Measurements from ENCODE around the gene FREY1.

The FREY1 gene, protein sequence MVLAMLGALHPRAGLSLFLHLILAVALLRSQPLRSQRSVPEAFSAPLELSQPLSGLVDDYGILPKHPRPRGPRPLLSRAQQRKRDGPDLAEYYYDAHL

GRCh38 chr11:45906965-45907611, at the start of gene FREY1:
Gene FREY1 (minus strand): TSS chr11:45907271. CDS start chr11:45907245, 26 bp downstream.
- DNase-seq: no peak

DNA sequence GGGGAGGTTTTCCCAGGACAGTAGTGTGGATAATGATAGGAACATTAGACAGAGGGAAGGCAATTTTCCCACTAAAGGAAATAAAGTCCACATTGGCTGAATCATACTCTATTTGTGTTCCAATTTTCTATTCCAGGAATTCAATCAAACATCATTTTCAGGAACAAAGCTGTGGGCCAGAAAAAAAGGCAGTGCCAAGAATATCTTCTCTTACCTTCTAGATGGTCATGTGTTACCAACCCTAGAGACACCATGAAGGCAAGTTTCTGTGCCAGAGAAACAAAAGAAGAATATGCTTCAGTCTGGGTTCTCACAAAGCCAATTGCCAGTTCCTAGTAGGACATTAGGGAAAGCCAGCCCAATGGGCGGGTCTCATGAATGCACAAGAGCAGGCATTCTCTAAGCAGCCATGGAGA, 42.9 kb upstream of the FREY1 start:
- no peak for DNase-seq

DNA sequence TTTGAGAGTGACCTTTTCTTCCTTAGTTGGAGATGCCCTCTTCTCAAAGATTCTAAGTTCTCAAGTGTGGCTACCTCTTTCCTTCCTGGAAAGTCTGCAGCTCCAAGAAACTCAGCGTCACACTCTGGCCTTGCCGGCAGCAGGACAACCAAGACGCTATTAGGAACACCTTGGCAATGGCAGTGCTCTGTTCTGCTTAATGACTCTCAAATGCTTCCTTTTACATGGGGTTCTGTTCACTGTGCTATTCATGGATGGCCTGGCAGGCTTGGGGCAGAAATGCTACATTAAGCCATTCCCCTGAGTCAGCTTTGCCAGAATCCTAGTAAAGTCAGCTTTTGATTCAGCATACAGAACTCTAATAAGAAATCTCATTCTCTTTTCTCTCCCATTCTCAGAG, 41.3 kb upstream of the FREY1 start:
- DNase-seq: no peak

DNA sequence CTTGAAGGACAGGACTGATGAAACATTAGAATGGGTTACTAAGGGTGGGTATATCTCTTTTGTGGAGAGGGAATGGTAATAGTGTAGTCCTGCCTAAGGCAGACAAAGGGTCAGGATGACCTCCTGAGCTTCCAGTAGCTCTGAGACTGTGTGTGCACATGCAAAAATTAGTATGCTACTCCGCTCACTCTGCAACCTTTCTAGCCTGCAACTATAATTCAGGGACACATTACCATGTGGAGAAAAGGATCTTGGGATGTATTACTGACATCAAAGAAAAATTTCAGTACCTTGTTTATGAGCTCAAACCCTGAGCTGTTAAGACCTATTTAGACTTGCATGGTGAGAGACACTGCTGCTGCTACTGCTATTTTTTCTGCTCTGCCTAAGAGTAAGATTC, 40.8 kb upstream of the FREY1 start:
- DNase-seq: no peak

DNA sequence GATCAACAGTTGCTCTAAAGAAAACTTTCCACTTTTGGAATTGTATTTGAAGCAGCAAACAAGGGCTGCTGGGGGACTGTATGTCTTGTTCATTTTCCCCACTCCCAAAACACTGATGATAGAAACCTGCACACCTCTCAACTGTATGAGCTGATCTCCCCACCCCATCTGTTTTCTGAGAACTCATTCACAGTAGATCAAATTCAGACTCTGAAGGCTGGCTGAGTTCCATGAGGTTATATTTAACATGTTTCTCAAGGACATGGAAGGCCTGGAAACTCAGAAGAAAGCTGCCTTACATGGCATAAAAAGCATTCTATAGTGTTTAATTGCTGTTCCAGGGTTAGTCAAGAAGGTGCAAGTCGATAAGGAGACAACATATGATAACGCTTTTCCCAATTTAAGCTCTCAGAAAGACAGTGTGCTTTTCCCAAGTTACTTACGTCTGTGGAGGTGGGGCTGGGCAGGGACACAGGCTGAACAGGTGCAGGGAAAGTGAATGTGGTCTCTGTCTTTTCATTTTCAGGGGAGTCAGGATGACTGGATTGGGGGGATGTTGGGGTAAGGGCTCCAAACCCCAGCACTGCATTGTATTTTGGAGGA, 38.4 kb upstream of the FREY1 start:
- DNase-seq: no peak

- DNase-seq: no peak
Measured at GRCh38 chr11:45942381-45942780, 35.3 kb upstream of the FREY1 start.

DNA sequence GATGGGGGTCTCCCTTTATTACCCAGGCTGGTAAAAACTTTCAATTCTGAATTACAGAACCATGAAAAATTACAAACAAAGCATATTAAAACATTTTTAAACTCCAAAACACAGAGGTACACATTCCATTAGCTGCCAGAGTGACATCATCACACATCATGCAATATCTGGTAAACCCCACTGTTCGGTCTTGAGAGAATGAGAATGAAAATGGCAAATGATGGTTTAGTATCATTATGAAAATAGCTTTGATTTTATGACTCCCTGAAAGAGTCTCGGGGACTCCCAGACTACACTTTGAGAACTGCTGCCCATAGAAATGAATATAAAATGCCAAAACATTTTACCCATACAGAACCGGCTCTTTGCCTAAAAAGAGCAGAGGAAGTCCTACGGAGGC, 34.2 kb upstream of the FREY1 start:
- DNase-seq: no peak

GRCh38 chr11:45939836-45940235, 32.8 kb upstream of the FREY1 start:
- no peak for DNase-seq

GRCh38 chr11:45937916-45938315, 30.8 kb upstream of the FREY1 start:
- no peak for DNase-seq

DNA sequence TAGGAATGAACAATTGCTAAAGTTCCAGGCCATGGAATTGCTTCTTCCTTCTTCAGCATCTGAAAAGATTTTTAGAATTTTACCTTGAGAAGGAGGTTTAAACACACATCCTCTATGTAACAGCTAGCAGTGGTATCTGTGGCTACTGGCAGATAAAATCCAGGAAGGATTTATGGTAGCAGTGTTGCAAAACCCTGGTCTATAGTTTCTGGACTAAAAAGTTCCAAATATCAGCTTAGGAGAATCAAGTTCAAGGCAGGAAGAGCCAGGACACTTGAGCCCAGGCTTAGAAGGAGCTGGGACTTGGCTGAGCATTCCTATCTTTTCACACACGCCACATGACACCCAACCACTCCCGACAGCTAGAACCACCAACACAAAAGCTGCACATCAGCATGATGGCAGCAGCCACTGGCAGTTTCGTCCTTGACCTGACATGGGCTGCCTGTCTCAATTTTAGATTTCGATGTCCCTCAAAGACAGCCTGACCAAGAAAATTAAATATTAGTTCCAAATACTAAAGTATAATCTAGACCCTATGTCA, 29.5 kb upstream of the FREY1 start:
- DNase-seq: no peak

GRCh38 chr11:45935349-45936064, 28.4 kb upstream of the FREY1 start:
- DNase-seq: no peak

DNA sequence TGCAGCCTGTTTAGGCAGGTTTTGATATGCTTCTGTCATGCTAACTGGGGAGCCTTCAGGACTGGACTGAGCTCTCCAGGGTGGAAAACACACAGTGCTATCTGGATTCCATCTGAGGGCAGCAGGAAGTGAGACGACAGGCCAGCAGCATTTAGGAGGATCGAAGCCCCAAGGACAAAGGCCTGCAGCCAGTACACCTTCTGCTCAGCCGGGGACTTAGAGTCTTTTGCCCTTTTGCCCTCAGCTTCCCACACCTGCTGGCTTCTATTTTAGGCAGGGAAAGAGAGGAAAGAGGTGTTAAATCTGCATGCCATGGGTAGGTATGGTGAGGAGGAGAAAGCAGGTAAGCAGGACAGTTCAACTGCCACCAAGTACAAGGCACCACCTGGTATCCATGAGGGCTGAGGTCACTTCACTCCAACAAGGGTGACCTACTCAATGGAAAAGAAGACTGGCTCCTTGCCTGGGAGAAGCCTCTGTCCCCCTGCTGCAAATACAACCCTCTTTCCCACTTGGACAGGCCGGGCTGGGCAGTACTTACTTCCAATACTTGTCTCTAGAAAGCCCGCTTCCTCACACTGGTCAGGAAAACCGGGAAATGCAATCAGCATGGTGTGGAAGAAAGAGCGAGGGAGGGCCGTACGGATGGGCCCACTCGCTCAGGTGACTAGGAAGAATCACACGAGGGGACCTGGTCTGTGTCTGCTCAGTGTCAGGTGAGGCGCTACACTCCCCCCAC, 27.7 kb upstream of the FREY1 start:
- DNase-seq: no peak

GRCh38 chr11:45933846-45934579, 26.9 kb upstream of the FREY1 start:
- no peak for DNase-seq

DNA sequence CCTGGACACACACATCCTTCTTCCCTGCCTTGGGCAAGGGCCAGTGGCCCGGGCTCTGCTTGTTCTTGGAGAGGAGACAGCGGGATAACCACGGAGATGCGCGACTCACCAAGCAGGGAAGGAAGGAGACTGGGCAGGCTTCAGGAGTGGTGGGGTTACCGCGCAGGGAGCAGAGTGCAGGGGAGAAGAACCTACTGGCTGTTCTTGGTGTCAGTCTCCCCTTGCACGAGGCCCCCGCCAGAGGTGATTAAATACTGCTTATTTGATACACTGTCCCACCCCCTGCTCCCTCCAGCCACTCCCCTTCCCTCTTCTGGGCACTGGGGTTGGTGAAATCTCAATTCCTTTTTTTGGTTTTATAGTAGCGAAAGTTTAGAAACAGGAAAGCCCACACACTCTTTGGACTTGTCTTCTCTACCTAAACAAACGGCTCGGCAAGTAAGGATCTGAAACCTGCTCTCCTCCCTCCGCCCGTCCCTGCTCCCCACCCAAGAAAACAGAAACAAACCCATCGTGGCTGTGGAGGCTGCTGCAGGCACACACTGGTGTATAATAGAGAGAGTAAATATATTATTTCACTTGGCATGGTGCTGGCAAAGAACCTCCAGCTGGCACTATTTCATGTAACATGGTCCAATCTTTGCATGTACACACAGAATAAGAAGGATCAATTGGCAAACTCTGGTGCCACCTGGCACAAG, 26.2 kb upstream of the FREY1 start:
- DNase-seq: no peak

DNA sequence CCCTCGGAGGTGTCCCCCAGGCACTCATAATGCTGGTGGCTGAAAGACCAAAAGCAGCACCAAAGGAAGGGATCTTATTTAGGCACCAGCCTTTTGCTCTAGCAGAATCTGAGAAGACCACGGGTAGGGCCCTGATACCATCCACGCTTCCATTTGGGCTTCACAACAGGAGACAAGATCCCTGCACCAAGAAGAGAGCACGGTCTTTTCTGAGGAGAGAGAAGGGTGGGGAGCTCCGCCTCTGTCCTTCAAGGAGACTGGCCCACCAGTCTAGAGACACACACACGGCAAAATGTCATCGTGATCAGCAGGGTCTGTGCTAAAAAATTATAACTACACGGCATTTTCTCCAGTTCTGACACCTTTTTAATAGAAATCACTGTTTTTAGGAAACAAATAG, 25.1 kb upstream of the FREY1 start:
- no peak for DNase-seq

- no peak for DNase-seq
Measured at GRCh38 chr11:45931739-45932138, 24.7 kb upstream of the FREY1 start.

GRCh38 chr11:45930951-45931570, 24.0 kb upstream of the FREY1 start:
- no peak for DNase-seq

GRCh38 chr11:45930031-45930794, 23.1 kb upstream of the FREY1 start:
- peak; percentile 61 for DNase-seq

- no peak for DNase-seq
Measured at GRCh38 chr11:45929486-45930030, 22.5 kb upstream of the FREY1 start.
